ENCODE data around the gene IL21R. TPM values are rescaled to one million over a fixed set of nuclear protein-coding genes. Genes with fewer than 3 reads are reported as not detected.
"Not testable (repeated sequence)": the region's sequence is repeated elsewhere in the genome, so short reads cannot be mapped to it uniquely, and the experiment has no call there.

IL21R gene
- total RNA-seq, 2 experiments from 2014 or later: 29.2 to 29.5 TPM

GRCh38 chr16:27446721-27447120 is 44.7 kb downstream of the IL21R start:
- POLR2A ChIA-PET: interaction anchor here (0.7 to 2.6 kb wide), 10 partner anchors 9 to 272 kb away, joined by 3 to 18 read pairs (median 4); no protein-coding TSS in a partner anchor
- no peak overlapping the region for H3K4me3 Mint-ChIP-seq

DNA sequence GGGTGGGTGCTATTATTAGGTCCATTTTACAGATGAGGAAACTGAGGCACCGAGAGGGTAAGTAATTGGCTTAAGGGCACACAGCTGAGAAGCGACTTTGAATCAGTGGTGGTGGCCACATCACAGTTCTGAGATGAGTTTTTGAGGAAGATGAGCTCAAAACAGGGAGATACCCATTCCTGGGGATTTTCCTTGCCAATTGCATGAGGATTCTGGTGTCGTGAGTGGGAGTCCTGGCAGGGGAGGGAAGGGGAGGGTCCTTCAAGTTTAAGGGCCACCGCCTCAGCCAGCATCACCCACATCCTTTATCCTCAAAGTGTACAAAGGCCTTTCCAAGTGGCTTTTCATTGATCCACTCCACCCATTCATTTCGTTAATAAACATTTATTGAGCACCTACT is 45.3 kb downstream of the IL21R start:
- no peak for DNase-seq
- Mint-ChIP-seq H3K4me3 (no peak overlapping the region), H3K9me3 (peaks cover 27% of the 10 kb centered on the region), H3K4me1 (peaks cover 60% of the 10 kb centered on the region), H3K36me3 (ENCODE audit: low read depth) (peaks cover 91% of the 10 kb centered on the region), H3K27ac (peak overlapping the region; percentile 87), H3K27me3 (no peaks in the 10 kb centered on the region)
- CTCF ChIA-PET: interaction anchor here (0.5 to 1.2 kb wide), 13 partner anchors 9 to 273 kb away, joined by 3 to 5 read pairs (median 4); partner anchors contain the start of gene KDM8
- POLR2A ChIA-PET: interaction anchor here (0.7 to 2.6 kb wide), 11 partner anchors 8 to 272 kb away, joined by 3 to 18 read pairs (median 4); no protein-coding TSS in a partner anchor

More at GRCh38 chr16:27446721-27447120, 44.7 kb downstream of the IL21R start:
- Mint-ChIP-seq H3K36me3 (ENCODE audit: low read depth) (peaks cover 92% of the 10 kb centered on the region), H3K27me3 (no peaks in the 10 kb centered on the region), H3K27ac (peak overlapping the region; percentile 87), H3K4me1 (peaks cover 59% of the 10 kb centered on the region), H3K9me3 (peaks cover 27% of the 10 kb centered on the region)
- peak; percentile 84 for DNase-seq
- CTCF ChIA-PET: interaction anchor here (0.5 to 1.4 kb wide), 15 partner anchors 10 to 273 kb away, joined by 3 to 5 read pairs (median 4); partner anchors contain the start of gene KDM8

- Mint-ChIP-seq H3K27me3 (no peaks in the 10 kb centered on the region), H3K9me3 (peaks cover 32% of the 10 kb centered on the region), H3K36me3 (ENCODE audit: low read depth) (peaks cover 83% of the 10 kb centered on the region), H3K4me3 (no peak overlapping the region), H3K27ac (no peak overlapping the region), H3K4me1 (peaks cover 62% of the 10 kb centered on the region)
- CTCF ChIA-PET: interaction anchor here (0.9 to 1.3 kb wide), 2 partner anchors 81 to 331 kb away, joined by 3 read pairs; no protein-coding TSS in a partner anchor
- DNase-seq: no peak
- POLR2A ChIA-PET: interaction anchor here (3.2 to 4.8 kb wide), 2 partner anchors 46 to 82 kb away, joined by 18 to 23 read pairs; partner anchors contain the start of gene IL21R
Observed at GRCh38 chr16:27448532-27449433, 46.8 kb downstream of the IL21R start.

DNA sequence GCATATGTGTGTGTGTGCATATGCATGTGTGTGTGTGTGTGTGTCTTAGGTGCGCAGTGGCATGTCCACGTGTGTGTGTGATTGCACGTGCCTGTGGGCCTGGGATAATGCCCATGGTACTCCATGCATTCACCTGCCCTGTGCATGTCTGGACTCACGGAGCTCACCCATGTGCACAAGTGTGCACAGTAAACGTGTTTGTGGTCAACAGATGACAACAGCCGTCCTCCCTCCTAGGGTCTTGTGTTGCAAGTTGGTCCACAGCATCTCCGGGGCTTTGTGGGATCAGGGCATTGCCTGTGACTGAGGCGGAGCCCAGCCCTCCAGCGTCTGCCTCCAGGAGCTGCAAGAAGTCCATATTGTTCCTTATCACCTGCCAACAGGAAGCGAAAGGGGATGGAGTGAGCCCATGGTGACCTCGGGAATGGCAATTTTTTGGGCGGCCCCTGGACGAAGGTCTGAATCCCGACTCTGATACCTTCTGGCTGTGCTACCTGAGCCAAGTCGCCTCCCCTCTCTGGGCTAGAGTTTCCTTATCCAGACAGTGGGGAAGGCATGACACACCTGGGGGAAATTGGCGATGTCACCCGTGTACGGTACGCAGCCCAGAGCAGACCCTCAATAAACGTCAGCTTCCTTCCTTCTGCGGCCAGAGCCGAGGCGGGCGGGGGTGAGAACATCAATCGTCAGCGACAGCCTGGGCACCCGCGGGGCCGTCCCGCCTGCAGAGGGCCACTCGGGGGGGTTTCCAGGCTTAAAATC is 47.6 kb downstream of the IL21R start:
- H3K4me3 Mint-ChIP-seq: peak overlapping the region; percentile 18
- DNase-seq: peak; percentile 56
- peaks cover 62% of the 10 kb centered on the region for H3K4me1 Mint-ChIP-seq
- H3K36me3 Mint-ChIP-seq (ENCODE audit: low read depth): peaks cover 75% of the 10 kb centered on the region
- POLR2A ChIA-PET: interaction anchor here (0.8 to 4.8 kb wide), 4 partner anchors 13 to 275 kb away, joined by 3 to 23 read pairs (median 12); partner anchors contain the start of gene IL21R
- CTCF ChIA-PET: interaction anchor here (0.9 to 1.2 kb wide), 5 partner anchors 46 to 332 kb away, joined by 3 to 5 read pairs (median 4); no protein-coding TSS in a partner anchor
- no peaks in the 10 kb centered on the region for H3K27me3 Mint-ChIP-seq
- H3K27ac Mint-ChIP-seq: peak overlapping the region; percentile 50
- peaks cover 29% of the 10 kb centered on the region for H3K9me3 Mint-ChIP-seq

- CTCF ChIA-PET: interaction anchor here (0.9 to 1.2 kb wide), 4 partner anchors 46 to 296 kb away, joined by 3 to 5 read pairs (median 4); no protein-coding TSS in a partner anchor
- H3K9me3 Mint-ChIP-seq: peaks cover 24% of the 10 kb centered on the region
- peak overlapping the region; percentile 18 for H3K4me3 Mint-ChIP-seq
- H3K27ac Mint-ChIP-seq: peak overlapping the region; percentile 50
- no peaks in the 10 kb centered on the region for H3K27me3 Mint-ChIP-seq
- POLR2A ChIA-PET: interaction anchor here (0.8 to 4.8 kb wide), 7 partner anchors 12 to 276 kb away, joined by 3 to 23 read pairs (median 5); partner anchors contain the start of gene IL21R
- H3K4me1 Mint-ChIP-seq: peaks cover 62% of the 10 kb centered on the region
- DNase-seq: no peak
- peaks cover 69% of the 10 kb centered on the region for H3K36me3 Mint-ChIP-seq (ENCODE audit: low read depth)
Observed at GRCh38 chr16:27450196-27450549, 48.2 kb downstream of the IL21R start.

GRCh38 chr16:27452569-27453493 is 50.9 kb downstream of the IL21R start:
- H3K4me3 Mint-ChIP-seq: no peak overlapping the region
- H3K27me3 Mint-ChIP-seq: no peaks in the 10 kb centered on the region
- peaks cover 43% of the 10 kb centered on the region for H3K36me3 Mint-ChIP-seq (ENCODE audit: low read depth)
- ChIA-PET POLR2A (interaction anchor here (1.1 to 4.8 kb wide), 4 partner anchors 15 to 134 kb away, joined by 3 to 23 read pairs (median 4); partner anchors contain the start of gene IL21R), CTCF (interaction anchor here (0.9 to 1.8 kb wide), 6 partner anchors 10 to 297 kb away, joined by 3 to 6 read pairs (median 4); no protein-coding TSS in a partner anchor)
- H3K27ac Mint-ChIP-seq: peak overlapping the region; percentile 26
- H3K4me1 Mint-ChIP-seq: peaks cover 56% of the 10 kb centered on the region
- no peak for DNase-seq
- peaks cover 10% of the 10 kb centered on the region for H3K9me3 Mint-ChIP-seq

GRCh38 chr16:27453494-27453825 is 51.5 kb downstream of the IL21R start:
- Mint-ChIP-seq H3K4me1 (peaks cover 50% of the 10 kb centered on the region), H3K27ac (peak overlapping the region; percentile 24)

DNA sequence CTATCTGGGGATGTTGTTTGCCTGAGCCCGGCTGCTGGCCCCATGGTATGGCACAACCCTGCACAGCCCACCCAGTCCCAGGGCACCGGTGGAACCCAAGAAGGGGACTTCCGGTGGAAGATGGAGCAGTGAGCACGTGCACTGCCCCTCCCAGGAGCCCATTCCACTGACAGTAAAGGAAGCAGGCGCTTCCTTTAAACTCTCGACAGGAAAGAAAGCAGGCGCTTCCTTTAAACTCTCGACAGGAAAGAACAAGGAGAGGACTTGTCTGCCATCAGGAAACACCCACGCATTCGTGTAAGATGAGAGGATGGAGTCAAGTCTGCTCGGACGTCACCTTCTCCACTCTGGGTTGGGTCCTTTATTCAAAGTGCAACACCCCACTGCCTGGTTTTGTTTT is 53.7 kb downstream of the IL21R start:
- peaks cover 7% of the 10 kb centered on the region for H3K9me3 Mint-ChIP-seq
- H3K27me3 Mint-ChIP-seq: no peaks in the 10 kb centered on the region
- H3K36me3 Mint-ChIP-seq (ENCODE audit: low read depth): peaks cover 19% of the 10 kb centered on the region
- no peak for DNase-seq
- peaks cover 39% of the 10 kb centered on the region for H3K4me1 Mint-ChIP-seq
- H3K4me3 Mint-ChIP-seq: no peak overlapping the region
- H3K27ac Mint-ChIP-seq: no peak overlapping the region
- CTCF ChIA-PET: interaction anchor here (0.8 to 1.8 kb wide), 4 partner anchors 138 to 300 kb away, joined by 3 to 6 read pairs (median 5); no protein-coding TSS in a partner anchor
- POLR2A ChIA-PET: interaction anchor here (0.9 to 1.0 kb wide), 2 partner anchors 9 to 137 kb away, joined by 3 to 4 read pairs; no protein-coding TSS in a partner anchor

More at GRCh38 chr16:27453494-27453825, 51.5 kb downstream of the IL21R start:
- no peak for DNase-seq
- Mint-ChIP-seq H3K4me3 (no peak overlapping the region), H3K9me3 (peaks cover 8% of the 10 kb centered on the region), H3K36me3 (ENCODE audit: low read depth) (peaks cover 36% of the 10 kb centered on the region), H3K27me3 (no peaks in the 10 kb centered on the region)
- ChIA-PET CTCF (interaction anchor here (0.9 to 1.8 kb wide), 5 partner anchors 10 to 274 kb away, joined by 3 to 6 read pairs (median 5); no protein-coding TSS in a partner anchor), POLR2A (interaction anchor here (1.1 to 2.0 kb wide), 3 partner anchors 16 to 134 kb away, joined by 3 to 4 read pairs (median 4); partner anchors contain the start of gene IL21R)

GRCh38 chr16:27457605-27457900 is 55.6 kb downstream of the IL21R start:
- H3K9me3 Mint-ChIP-seq, H3K4me3 Mint-ChIP-seq, H3K27me3 Mint-ChIP-seq, POLR2A ChIA-PET, DNase-seq, H3K27ac Mint-ChIP-seq: not testable (repeated sequence)
- Mint-ChIP-seq H3K4me1 (peaks cover 31% of the 10 kb centered on the region), H3K36me3 (ENCODE audit: low read depth) (peaks cover 17% of the 10 kb centered on the region)
- CTCF ChIA-PET: interaction anchor here (1.6 to 2.4 kb wide), 2 partner anchors 279 to 466 kb away, joined by 3 to 7 read pairs; no protein-coding TSS in a partner anchor

- Mint-ChIP-seq H3K36me3 (ENCODE audit: low read depth) (peaks cover 14% of the 10 kb centered on the region), H3K4me1 (peaks cover 32% of the 10 kb centered on the region), H3K4me3 (no peak overlapping the region), H3K9me3 (peaks cover 2% of the 10 kb centered on the region), H3K27ac (no peak overlapping the region), H3K27me3 (no peaks in the 10 kb centered on the region)
- DNase-seq: no peak
- POLR2A ChIA-PET: no interaction called here
- CTCF ChIA-PET: interaction anchor here (1.0 to 2.4 kb wide), 3 partner anchors 279 to 466 kb away, joined by 3 to 7 read pairs (median 3); no protein-coding TSS in a partner anchor
Observed at GRCh38 chr16:27458258-27458657, 56.3 kb downstream of the IL21R start.

- no peak for DNase-seq
- no peaks in the 10 kb centered on the region for H3K27me3 Mint-ChIP-seq
- peaks cover 20% of the 10 kb centered on the region for H3K36me3 Mint-ChIP-seq (ENCODE audit: low read depth)
- H3K4me3 Mint-ChIP-seq: no peak overlapping the region
- H3K27ac Mint-ChIP-seq: no peak overlapping the region
- H3K9me3 Mint-ChIP-seq: no peaks in the 10 kb centered on the region
- peaks cover 40% of the 10 kb centered on the region for H3K4me1 Mint-ChIP-seq
- CTCF ChIA-PET: interaction anchor here (1.0 to 2.4 kb wide), 3 partner anchors 280 to 467 kb away, joined by 3 to 7 read pairs (median 3); no protein-coding TSS in a partner anchor
- POLR2A ChIA-PET: interaction anchor here (1.2 to 2.0 kb wide), 2 partner anchors 24 to 91 kb away, joined by 3 to 5 read pairs; no protein-coding TSS in a partner anchor
Observed at GRCh38 chr16:27458987-27459688, 57.2 kb downstream of the IL21R start.

Measured in activated CD4-positive, alpha-beta memory T cell treated with anti-CD3 and anti-CD28 coated beads, Interleukin-2, amount 10 ng/mL, durations not matched to agents 7 days and 5 days (primary cell).